CD14-positive monocyte (primary cell): ENCODE data around the gene GBX2. TPM values are rescaled to one million over a fixed set of nuclear protein-coding genes. Genes with fewer than 3 reads are reported as not detected.

Experiments used
- DNase-seq, 3 donors: peaks; one replicate each; pipeline ENCODE4 v3.0.0-alpha.2; 2011 to 2022
- H2AFZ ChIP-seq: 2 replicates; pipeline ENCODE4 v1.6.0; 2012; ENCODE audit warnings: mild to moderate bottlenecking, low read depth, low read length, inconsistent platforms; ENCODE audit not compliant: insufficient read depth, poor library complexity, severe bottlenecking
- H3K27ac ChIP-seq, 2 donors: 1 replicate in 1 of 2; 2 replicates in 1 of 2; pipeline ENCODE4 v1.5.1; 2012 to 2013; ENCODE audit warnings: low read length in 2 of 2, control low read depth in 1 of 2, inconsistent platforms in 1 of 2, low read depth in 1 of 2, mild to moderate bottlenecking in 1 of 2
- H3K27me3 ChIP-seq, 2 donors: one replicate each; pipeline versions ENCODE4 v1.6.0 to v1.6.1; 2011 to 2013; ENCODE audit warnings: low read length in 2 of 2; ENCODE audit not compliant: control insufficient read depth in 2 of 2, insufficient read depth in 2 of 2
- H3K36me3 ChIP-seq, 2 donors: replicated peaks in 1 of 2; 1 replicate in 1 of 2; 2 replicates in 1 of 2; pipeline versions ENCODE4 v1.5.1 to v1.6.1; 2012 to 2013; ENCODE audit warnings: low read length in 2 of 2, control low read depth in 1 of 2, inconsistent platforms in 1 of 2, mild to moderate bottlenecking in 1 of 2; ENCODE audit not compliant: insufficient read depth in 2 of 2, control insufficient read depth in 1 of 2
- H3K4me1 ChIP-seq, 2 donors: 1 replicate in 1 of 2; 2 replicates in 1 of 2; pipeline versions ENCODE4 v1.5.1 to v1.6.1; 2012 to 2013; ENCODE audit warnings: low read length in 2 of 2, control low read depth in 1 of 2, inconsistent platforms in 1 of 2, mild to moderate bottlenecking in 1 of 2, moderate library complexity in 1 of 2; ENCODE audit not compliant: insufficient read depth in 2 of 2, control insufficient read depth in 1 of 2
- H3K4me2 ChIP-seq: replicated peaks from 2 replicates; pipeline ENCODE3; 2012; ENCODE audit warnings: low read length, moderate library complexity, mild to moderate bottlenecking; ENCODE audit not compliant: poor library complexity, severe bottlenecking; ENCODE audit errors: extremely low read depth
- H3K4me3 ChIP-seq, 3 experiments: fragments of 200-600 bp in 1 of 3; sonication (generic) in 1 of 3; replicated peaks in 1 of 3; 1 replicate in 2 of 3; 2 replicates in 1 of 3; pipeline ENCODE4 v1.5.1; 2011 to 2013; ENCODE audit warnings: low read length in 3 of 3, mild to moderate bottlenecking in 3 of 3, control low read depth in 2 of 3, low read depth in 2 of 3, inconsistent platforms in 1 of 3, moderate library complexity in 1 of 3
- H3K79me2 ChIP-seq: 2 replicates; pipeline ENCODE4 v1.6.0; 2012; ENCODE audit warnings: mild to moderate bottlenecking, control low read depth, inconsistent platforms, low read length, moderate library complexity; ENCODE audit not compliant: insufficient read depth
- H3K9ac ChIP-seq: 2 replicates; pipeline ENCODE4 v1.6.0; 2017; ENCODE audit warnings: low read length, mild to moderate bottlenecking; ENCODE audit not compliant: insufficient read depth, poor library complexity, severe bottlenecking
- H3K9me3 ChIP-seq, 2 donors: replicated peaks in 1 of 2; 1 replicate in 1 of 2; 2 replicates in 1 of 2; pipeline versions ENCODE4 v1.5.1 to v1.6.1; 2012 to 2013; ENCODE audit warnings: low read length in 2 of 2, control low read depth in 1 of 2; ENCODE audit not compliant: control insufficient read depth in 1 of 2, insufficient read depth in 1 of 2
- H4K20me1 ChIP-seq: 2 replicates; pipeline ENCODE4 v1.6.0; 2012; ENCODE audit warnings: mild to moderate bottlenecking, low read length, control low read depth, moderate library complexity; ENCODE audit not compliant: insufficient read depth
- H3K27ac Mint-ChIP-seq, 7 donors: one replicate each; pipeline ENCODE4 v1.8.0; 2020; ENCODE audit warnings: mild to moderate bottlenecking in 7 of 7, mixed read lengths in 7 of 7, moderate library complexity in 6 of 7, inconsistent platforms in 2 of 7
- H3K27me3 Mint-ChIP-seq, 3 donors: one replicate each; pipeline ENCODE4 v1.8.0; 2021 to 2022; ENCODE audit warnings: low read depth in 3 of 3, mild to moderate bottlenecking in 3 of 3, mixed read lengths in 3 of 3, moderate library complexity in 3 of 3, inconsistent platforms in 1 of 3
- H3K36me3 Mint-ChIP-seq, 2 donors: one replicate each; pipeline ENCODE4 v1.8.0; 2020; ENCODE audit warnings: mixed read lengths in 2 of 2, inconsistent platforms in 1 of 2, mild to moderate bottlenecking in 1 of 2
- H3K4me1 Mint-ChIP-seq: one replicate; pipeline ENCODE4 v1.8.0; 2020; ENCODE audit warnings: mild to moderate bottlenecking, mixed read lengths
- H3K4me3 Mint-ChIP-seq, 2 donors: one replicate each; pipeline ENCODE4 v1.8.0; 2020; ENCODE audit warnings: mild to moderate bottlenecking in 2 of 2, mixed read lengths in 2 of 2, moderate library complexity in 1 of 2
- H3K9me3 Mint-ChIP-seq, 7 donors: one replicate each; pipeline ENCODE4 v1.8.0; 2020 to 2022; ENCODE audit warnings: mixed read lengths in 7 of 7, mild to moderate bottlenecking in 6 of 7, moderate library complexity in 6 of 7, inconsistent platforms in 2 of 7
- WGBS: methylation state at CpG from one replicate; pipeline ENCODE4 v1.1.5; 2013; ENCODE audit warnings: missing lambda C conversion rate; ENCODE audit not compliant: insufficient coverage; 5-methylcytosine and 5-hydroxymethylcytosine counted together
- intact Hi-C, 2 donors: fragments of 100-400 bp; cut with micrococcal nuclease; formaldehyde crosslinking; loops; one replicate each; pipeline versions ENCODE4 v1.15.0 to v1.15.1; 2023
- polyA plus RNA-seq, 3 donors: library from polyadenylated mRNA; depleted of rRNA in 1 of 3; unstranded in 2 of 3; stranded (reverse) in 1 of 3; fragments of 300-500 nt in 2 of 3; fragments of >200 nt in 1 of 3; fragmentation: Illumina TruSeq in 2 of 3; gene quantifications; 1 replicate in 2 of 3; 2 replicates in 1 of 3; pipeline ENCODE4 v1.2.3, GENCODE V29; 2012 to 2021
- TF ChIP-seq, protein P1 (sequence below): fragments of 200-600 bp; IDR thresholded peaks from one replicate; pipeline ENCODE4 v1.8.0; 2022; ENCODE audit warnings: antibody characterized with exemption, mild to moderate bottlenecking

The GBX2 gene
- polyA plus RNA-seq, 3 donors, result not detected

DNA sequence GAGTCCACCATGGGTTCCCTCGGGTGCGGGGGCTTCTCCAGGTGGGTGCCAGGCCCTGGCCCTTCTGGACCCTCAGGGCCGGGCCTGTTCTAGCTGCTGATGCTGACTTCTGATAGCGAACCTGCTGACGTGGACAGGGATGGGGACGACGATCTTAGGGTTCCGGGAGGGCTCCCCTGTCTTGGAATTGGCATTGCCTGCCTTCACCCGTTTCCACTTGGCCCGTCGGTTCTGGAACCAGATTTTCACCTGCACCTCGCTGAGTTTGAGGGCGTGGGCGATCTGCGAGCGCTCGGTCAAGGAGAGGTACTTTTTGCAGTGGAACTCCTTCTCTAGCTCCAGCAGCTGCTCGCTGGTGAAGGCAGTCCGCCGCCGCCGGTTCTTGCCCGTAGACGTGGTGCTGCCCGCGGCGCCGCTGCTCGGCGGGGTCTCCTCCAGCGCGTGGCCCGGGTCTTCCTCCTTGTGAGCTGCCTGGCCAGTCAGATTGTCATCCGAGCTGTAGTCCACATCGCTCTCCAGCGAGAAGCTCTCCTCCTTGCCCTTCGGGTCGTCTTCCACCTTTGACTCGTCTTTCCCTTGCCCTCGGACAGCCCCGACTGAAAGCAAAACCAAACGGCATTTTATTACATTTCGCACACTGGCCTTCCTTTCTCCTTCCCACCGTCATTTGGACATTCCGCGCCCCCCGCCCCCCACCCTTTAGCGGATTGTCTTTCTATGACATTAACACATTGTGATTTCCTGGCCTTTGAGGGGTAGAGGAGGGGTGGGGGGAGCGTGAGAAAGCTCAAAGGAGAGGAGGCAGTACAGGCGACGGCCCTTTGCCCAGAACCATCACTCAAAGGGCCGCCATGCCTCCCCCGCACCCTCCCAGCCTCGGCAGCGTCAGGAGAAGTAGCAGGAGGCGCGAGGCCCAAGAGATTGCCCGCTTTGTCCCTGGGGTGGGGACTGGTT is 2.1 kb downstream of the GBX2 start:
- intact Hi-C loops, result no loop called here
- Histone ChIP-seq H3K4me1 (no peaks in the 10 kb centered on the region), H4K20me1 (no peaks in the 10 kb centered on the region), H3K4me2 (no peak overlapping the region), H2AFZ (no peak overlapping the region), H3K27me3 (peaks cover 54 to 86% of the 10 kb centered on the region in 2 donors), H3K9me3 (peaks cover 0 to 42% of the 10 kb centered on the region in 2 donors), H3K36me3 (no peaks in the 10 kb centered on the region), H3K27ac (no peak overlapping the region), H3K4me3 (no peak overlapping the region), H3K9ac (no peak overlapping the region), H3K79me2 (no peaks in the 10 kb centered on the region)
- DNase-seq, result no peak
- Mint-ChIP-seq H3K36me3 (peaks cover 0 to 6% of the 10 kb centered on the region in 2 donors), H3K27ac (no peak overlapping the region), H3K4me3 (peak overlapping the region; percentile 24 to 88), H3K27me3 (peaks cover 81 to 94% (median 81%) of the 10 kb centered on the region in 3 donors), H3K4me1 (peaks cover 8% of the 10 kb centered on the region), H3K9me3 (peaks cover 0 to 24% (median 16%) of the 10 kb centered on the region in 7 donors)
- TF ChIP-seq, protein P1, sequence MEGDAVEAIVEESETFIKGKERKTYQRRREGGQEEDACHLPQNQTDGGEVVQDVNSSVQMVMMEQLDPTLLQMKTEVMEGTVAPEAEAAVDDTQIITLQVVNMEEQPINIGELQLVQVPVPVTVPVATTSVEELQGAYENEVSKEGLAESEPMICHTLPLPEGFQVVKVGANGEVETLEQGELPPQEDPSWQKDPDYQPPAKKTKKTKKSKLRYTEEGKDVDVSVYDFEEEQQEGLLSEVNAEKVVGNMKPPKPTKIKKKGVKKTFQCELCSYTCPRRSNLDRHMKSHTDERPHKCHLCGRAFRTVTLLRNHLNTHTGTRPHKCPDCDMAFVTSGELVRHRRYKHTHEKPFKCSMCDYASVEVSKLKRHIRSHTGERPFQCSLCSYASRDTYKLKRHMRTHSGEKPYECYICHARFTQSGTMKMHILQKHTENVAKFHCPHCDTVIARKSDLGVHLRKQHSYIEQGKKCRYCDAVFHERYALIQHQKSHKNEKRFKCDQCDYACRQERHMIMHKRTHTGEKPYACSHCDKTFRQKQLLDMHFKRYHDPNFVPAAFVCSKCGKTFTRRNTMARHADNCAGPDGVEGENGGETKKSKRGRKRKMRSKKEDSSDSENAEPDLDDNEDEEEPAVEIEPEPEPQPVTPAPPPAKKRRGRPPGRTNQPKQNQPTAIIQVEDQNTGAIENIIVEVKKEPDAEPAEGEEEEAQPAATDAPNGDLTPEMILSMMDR, result no peak
- WGBS, result 8% methylated on average over 42 of the region's 58 CpGs

DNA sequence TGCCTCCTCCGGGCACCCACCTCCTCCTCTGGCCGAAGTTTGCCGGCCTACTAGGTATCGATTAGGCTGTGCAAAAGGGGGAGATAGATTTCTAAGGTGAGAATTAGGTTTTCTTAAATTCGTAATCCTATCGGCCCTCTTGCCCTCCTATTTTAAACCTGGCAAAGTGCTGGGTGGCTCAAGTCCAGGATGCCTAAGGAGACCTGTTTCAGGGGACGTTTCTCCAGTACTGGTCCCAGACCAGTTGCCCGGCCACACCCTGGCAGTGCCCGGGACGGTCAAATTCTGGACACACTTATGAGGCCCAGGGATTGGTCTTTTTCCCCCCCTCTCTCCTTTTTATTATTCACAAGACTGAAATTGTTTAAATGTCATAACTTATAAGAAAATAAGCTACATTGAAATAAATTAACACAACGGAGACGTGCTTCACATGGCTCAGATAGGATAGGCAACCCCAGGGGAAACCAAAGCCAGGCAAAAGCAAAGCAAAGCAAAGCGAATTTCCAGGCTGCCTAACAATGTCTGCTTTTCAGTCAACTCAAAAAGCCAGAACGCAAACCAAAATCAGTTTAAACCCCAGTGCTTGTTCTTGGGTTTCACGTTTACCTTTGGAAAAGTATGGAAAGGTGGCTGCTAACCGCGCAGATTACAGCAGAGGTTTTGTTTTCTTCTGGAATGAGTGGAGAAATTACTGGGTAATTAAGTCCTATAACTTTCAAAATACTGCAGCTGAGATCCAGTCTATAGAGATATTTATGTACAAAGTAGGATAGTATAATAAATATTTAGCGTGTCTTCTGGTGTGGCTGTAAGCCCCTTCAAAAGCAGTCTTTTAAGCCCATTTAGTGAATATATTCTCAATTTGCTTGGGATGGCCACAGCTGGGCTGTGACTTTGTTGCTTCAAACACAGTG is 3.0 kb downstream of the GBX2 start:
- intact Hi-C loops, result no loop called here
- Mint-ChIP-seq H3K27ac (no peak overlapping the region), H3K9me3 (peaks cover 0 to 20% (median 15%) of the 10 kb centered on the region in 7 donors), H3K36me3 (peaks cover 0 to 6% of the 10 kb centered on the region in 2 donors), H3K4me3 (peak overlapping the region in 1 of 2 donors; percentile 88), H3K4me1 (peaks cover 8% of the 10 kb centered on the region), H3K27me3 (peaks cover 81 to 94% (median 82%) of the 10 kb centered on the region in 3 donors)
- no peak overlapping the region for H2AFZ ChIP-seq
- no peak overlapping the region for H3K4me2 ChIP-seq
- H3K36me3 ChIP-seq, result no peaks in the 10 kb centered on the region
- peaks cover 0 to 33% of the 10 kb centered on the region in 2 donors for H3K9me3 ChIP-seq
- TF ChIP-seq, protein P1, result no peak
- whole genome bisulfite sequencing, result 12% methylated on average over 5 of the region's 18 CpGs
- no peaks in the 10 kb centered on the region for H3K4me1 ChIP-seq
- no peak overlapping the region for H3K9ac ChIP-seq
- no peak overlapping the region for H3K4me3 ChIP-seq
- H3K27me3 ChIP-seq, result peaks cover 49 to 86% of the 10 kb centered on the region in 2 donors
- H4K20me1 ChIP-seq, result no peaks in the 10 kb centered on the region
- DNase-seq, result no peak
- no peak overlapping the region for H3K27ac ChIP-seq
- no peaks in the 10 kb centered on the region for H3K79me2 ChIP-seq
